Neural cell (in vitro differentiated cells): ENCODE data around the gene EFNA4.

Experiments used
- CTCF ChIP-seq: fragments of 450-650 bp; IDR thresholded peaks from 2 replicates; pipeline ENCODE4 v1.5.1; 2014; ENCODE audit warnings: antibody characterized with exemption, mild to moderate bottlenecking, moderate library complexity; ENCODE audit not compliant: poor library complexity, severe bottlenecking
- EP300 ChIP-seq: fragments of 450-650 bp; conservative IDR thresholded peaks from 2 replicates; pipeline ENCODE4 v1.6.1; 2014; ENCODE audit warnings: antibody characterized with exemption, mild to moderate bottlenecking, moderate library complexity; ENCODE audit not compliant: poor library complexity, severe bottlenecking
- EZH2 ChIP-seq: fragments of 200-600, 300-800 bp; shearing (Covaris generic), sonication (generic); IDR thresholded peaks from 2 replicates; pipeline ENCODE4 v1.6.1; 2014; ENCODE audit warnings: antibody characterized with exemption, low read length, borderline replicate concordance, mild to moderate bottlenecking; ENCODE audit not compliant: insufficient read depth, poor library complexity, severe bottlenecking
- MXI1 ChIP-seq: fragments of 450-650 bp; conservative IDR thresholded peaks from 2 replicates; pipeline ENCODE4 v1.6.1; 2014; ENCODE audit warnings: antibody characterized with exemption, mild to moderate bottlenecking; ENCODE audit not compliant: poor library complexity, severe bottlenecking
- POLR2AphosphoS5 ChIP-seq: IDR thresholded peaks from 2 replicates; pipeline ENCODE4 v1.6.1; 2012
- RAD21 ChIP-seq: fragments of 450-650 bp; conservative IDR thresholded peaks from 2 replicates; pipeline ENCODE4 v1.6.1; 2014; ENCODE audit warnings: antibody characterized with exemption, mild to moderate bottlenecking, moderate library complexity
- REST ChIP-seq: IDR thresholded peaks from 2 replicates; pipeline ENCODE4 v1.6.1; 2012; ENCODE audit warnings: borderline replicate concordance
- SMC3 ChIP-seq: fragments of 450-650 bp; conservative IDR thresholded peaks from 2 replicates; pipeline ENCODE4 v1.6.1; 2014; ENCODE audit warnings: antibody characterized with exemption, mild to moderate bottlenecking, moderate library complexity; ENCODE audit not compliant: poor library complexity
- TAF1 ChIP-seq: IDR thresholded peaks from 2 replicates; pipeline ENCODE4 v1.6.1; 2012; ENCODE audit warnings: low read depth

- no peak for TF ChIP-seq CTCF
- no peak for TF ChIP-seq SMC3
- TF ChIP-seq POLR2AphosphoS5 = no peak
- no peak for TF ChIP-seq EZH2
- no peak for TF ChIP-seq EP300
- no peak for TF ChIP-seq REST
- TF ChIP-seq RAD21 = no peak
- no peak for TF ChIP-seq TAF1
- no peak for TF ChIP-seq MXI1
Measured at GRCh38 chr1:155026154-155026553, 37.4 kb upstream of the EFNA4 start.
